Measurements from ENCODE around the gene SLAIN1.
"Not testable (repeated sequence)": the region's sequence is repeated elsewhere in the genome, so short reads cannot be mapped to it uniquely, and the experiment has no call there.

Gene SLAIN1

DNA sequence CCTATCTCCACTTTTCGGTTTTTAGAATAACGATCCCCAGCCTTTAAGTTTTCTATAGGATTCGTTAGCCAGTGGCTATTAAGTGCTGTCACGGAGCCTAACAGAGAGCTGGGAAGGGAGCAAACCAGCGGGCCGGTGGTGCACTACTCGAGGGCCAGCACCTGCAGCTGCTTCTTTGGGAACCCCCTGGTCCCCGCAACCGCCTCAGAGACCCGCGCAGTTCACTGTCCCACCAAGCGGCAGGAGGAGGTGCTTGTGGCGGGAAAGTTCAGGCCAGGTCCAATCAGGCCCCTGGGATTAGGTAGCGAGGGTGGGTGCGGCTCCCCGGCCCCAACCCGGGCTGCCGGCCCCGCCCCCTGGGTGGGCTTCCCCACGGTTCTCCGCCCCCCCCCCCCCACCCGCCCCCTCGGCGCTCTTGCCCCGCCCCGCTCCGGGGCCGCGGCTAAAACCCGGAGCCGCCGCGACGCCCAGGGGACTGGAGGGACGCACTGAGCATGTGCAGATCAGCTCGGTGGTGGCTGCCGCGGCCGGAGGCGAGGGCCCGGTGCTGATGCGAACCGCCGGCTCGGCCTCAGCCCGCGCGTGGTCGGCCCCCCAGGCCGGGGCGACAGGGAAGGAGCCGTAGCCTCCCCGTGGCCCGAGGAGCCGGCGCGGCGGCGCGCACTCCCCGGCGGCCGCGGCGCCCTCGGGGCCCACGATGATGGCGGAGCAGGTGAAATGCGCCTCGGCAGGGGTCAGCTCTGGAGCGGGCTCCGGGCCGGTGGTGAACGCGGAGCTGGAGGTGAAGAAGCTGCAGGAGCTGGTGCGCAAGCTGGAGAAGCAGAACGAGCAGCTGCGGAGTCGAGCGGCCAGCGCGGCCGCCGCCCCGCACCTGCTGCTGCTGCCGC, at the start of gene SLAIN1:
TSS of gene SLAIN1 (plus strand) at position 471 of the 887 bp plus-strand sequence. CDS start at position 698, 227 bp downstream.
- DNase-seq: peak; percentile 78

DNA sequence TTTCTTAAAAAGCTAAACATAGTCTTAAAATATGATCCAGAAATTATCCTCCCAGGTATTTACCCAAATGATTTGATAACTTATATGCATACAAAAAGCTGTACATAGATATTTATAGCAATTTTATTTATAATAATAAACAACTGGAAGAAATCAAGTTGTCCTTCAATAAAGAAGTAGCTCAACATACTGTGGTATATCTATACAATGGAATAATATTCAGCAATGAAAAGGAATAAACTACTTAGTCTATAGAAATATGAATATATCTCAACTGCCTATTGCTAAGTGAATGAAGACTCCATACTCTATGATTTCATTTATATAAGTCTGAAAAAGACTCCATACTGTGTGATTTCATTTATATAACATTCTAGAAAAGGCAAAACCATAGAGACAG, 47.1 kb upstream of the SLAIN1 start:
- DNase-seq: no peak

DNA sequence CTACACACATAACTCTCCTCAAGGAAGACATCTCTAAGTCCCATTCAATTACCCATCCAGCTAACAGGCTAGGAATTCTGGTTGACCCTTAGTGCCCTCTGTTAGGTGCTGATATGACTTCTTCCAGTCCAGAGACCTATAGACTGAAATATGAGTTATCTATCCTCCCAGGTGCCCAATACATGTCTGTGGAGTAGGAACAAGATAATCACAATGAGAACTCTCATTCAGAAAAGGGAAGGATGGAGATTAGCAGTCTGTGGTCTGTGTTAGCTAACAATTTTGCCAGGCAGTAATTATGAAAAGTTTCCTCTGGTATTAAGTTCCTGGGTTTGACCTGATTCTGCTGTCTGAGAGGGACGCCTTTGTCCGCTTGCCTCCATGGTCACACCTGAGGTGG, 44.2 kb upstream of the SLAIN1 start:
- DNase-seq: no peak

DNA sequence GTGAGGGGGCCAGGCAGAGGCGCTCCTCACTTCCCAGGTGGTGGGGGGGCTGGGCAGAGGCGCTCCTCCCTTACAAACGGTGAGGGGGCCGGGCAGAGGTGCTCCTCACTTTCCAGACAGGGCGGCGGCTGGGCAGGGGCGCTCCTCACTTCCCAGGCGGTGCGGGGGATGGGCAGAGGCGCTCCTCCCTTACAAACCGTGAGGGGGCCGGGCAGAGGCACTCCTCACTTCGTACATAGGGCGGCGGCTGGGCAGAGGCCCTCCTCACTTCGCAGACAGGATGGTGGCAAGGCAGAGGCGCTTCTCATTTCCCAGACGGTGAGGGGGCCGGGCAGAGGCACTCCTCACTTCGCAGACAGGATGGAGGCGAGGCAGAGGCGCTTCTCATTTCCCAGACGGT, 37.5 kb upstream of the SLAIN1 start:
- DNase-seq: not testable (repeated sequence)

DNA sequence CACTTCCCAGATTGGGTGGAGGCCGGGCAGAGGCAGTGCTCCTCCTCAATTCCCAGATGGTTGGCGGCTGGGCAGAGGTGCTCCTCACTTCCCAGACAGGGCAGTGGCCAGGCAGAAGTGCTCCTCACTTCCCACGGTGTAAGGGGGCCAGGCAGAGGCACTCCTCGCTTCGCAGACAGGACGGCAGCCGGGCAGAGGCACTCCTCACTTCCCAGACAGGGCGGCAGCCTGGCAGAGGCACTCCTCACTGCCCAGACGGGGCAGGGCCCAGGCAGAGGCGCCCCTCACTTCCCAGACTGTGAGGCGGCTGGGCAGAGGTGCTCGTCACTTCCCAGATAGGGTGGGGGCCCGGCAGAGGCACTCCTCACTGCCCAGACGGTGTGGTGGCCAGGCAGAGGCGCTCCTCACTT, 36.6 kb upstream of the SLAIN1 start:
- DNase-seq: no peak

DNA sequence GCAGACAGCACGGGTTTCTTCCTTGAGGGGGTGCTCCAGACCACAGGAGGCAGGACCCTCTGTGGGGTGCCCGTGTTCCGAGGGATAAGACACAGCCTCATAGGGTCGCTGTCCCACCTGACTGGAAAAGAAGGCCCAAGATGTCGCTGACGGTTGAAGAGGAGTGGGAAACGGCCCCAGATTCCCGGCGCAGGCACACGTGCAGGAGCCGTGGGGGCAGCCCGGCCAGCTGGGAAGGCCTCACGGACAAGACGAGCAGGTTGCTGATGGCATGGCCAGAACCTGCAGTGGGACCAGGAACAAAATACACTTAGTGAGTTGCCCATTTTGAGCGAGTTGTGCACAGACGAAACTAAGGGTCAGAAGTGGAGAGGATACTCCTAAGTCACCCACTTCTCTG, 35.2 kb upstream of the SLAIN1 start:
- not testable (repeated sequence) for DNase-seq

DNA sequence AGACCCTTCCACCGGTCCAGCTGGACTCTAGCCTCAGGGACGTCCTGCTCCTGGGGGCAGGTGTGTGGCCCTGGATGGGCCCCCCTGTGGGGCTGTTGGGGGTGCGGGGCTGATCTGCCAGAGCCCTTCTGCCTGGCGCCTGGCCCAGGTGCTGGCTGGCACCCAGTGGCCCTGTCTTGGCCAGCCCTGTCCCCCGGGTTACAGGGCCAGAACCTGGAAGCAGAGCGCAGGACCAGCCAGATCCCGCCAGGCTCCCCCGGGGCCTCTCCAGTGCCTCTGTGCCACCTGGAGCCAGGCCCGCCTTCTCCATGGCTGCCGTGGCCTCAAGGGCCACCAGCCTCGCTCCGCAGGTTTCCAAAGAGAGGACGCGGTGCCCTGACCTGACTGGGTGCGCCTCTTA, 34.7 kb upstream of the SLAIN1 start:
- DNase-seq: not testable (repeated sequence)

DNA sequence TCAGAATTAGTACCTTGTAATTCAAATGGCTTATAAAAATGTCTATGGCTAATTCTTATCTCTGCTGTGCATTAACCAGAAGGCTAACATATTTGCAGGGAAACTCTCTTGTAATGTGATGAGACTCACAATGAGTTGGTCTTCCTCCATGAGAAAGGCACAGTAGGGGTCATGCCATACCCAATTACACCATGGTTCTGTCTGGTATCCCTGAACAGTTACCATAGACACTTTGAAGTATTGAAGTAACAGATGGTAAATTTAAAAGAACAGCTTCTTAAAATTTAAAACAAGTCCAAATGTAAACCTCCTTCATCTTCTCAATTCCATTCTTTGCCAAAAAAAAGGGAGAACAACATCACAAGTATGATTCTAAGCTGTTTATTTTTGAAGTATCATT, 22.6 kb upstream of the SLAIN1 start:
- no peak for DNase-seq

DNA sequence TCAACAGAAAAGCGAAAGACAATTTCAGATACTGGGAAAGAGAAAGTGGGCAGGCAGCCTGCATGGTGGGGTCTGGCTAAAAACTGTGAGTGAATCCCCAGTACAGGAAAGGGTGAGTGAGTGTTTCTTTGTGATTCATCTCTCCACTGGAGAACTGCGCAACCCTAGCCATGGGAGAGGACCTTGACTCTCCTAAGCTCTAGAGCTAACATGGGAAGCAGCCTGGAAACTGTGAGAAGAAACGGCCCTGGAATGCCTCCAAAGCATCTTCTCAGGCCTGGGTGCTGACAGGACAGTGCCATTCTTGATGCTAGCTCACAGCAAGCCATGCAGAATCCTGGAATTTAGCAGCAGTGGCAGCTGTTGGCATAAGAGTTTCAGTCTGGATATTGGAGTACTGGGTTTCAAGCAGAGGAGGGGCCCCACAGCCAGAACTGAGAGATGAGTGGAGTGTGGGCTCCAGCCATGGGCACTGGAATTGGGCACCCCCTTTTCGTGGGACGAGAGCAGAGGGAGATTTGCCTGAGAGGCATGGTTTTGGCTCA, 18.7 kb upstream of the SLAIN1 start:
- no peak for DNase-seq

DNA sequence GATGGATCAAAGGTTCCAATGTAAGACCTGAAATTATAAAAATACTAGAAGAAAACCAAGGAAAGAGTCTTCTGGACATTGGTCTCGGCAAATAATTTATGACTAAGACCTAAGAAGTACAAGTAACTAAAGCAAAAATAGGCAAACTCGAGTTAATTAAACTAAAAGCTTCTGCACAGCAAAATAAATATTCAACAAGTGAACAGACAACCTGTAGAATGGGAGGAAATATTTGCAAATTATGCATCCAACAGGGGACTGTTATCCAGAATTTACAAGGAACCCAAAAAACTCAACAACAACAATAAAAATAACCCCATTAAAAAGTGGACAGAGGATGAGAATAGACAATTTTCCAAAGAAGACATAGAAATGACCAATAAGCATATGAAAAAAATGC, 9.7 kb upstream of the SLAIN1 start:
- DNase-seq: no peak

DNA sequence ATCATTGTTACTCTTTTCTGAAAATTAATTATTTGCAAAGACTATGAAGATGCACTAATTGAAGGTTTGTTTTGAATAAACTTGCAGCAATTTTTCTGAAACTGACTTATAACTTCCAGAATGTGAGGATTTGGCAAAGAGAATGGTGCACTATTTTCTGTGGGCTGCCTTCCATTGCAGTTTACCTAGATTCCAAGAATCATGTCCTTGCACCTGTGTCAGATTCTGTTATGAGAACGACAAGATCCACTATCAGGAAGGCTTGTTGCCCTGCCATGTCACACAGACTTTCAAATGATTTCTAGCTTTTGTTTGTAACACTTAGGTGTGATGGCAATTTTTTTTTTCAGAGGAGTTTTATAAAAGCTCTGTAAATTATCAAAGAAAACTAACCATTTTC, 5.6 kb upstream of the SLAIN1 start:
- no peak for DNase-seq

DNA sequence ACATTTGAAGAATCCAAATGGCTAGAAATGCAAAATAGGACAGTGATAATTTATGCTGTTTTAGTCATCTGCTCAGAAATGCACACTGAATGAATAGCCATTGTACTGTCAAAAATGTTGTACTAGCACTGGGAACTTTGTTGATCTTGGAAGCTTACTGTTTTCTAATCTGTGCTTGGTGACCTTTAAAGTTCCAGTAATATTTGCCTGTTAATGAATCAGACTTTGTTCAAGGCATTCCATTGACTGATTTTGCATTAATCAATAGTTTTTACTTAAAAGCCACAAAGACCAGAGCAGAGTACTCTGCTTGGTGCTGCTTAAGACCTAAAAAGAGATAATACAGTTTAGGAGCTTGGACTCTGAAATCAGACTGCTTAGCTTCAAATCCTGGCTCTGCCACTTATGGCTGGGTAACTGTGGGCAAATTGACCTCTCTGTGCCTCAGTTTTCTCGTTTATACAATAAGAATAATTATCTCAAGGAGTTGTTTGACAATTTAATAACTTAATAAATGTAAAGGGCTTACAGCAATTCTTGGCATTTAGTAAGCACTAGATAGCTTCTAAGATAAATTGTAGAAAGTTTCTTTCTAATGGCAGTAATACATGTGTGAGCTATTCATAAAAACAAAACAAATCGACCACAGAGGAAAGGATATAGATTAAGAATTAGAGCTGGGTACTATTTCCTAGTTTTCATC, 4.6 kb upstream of the SLAIN1 start:
- DNase-seq: no peak

DNA sequence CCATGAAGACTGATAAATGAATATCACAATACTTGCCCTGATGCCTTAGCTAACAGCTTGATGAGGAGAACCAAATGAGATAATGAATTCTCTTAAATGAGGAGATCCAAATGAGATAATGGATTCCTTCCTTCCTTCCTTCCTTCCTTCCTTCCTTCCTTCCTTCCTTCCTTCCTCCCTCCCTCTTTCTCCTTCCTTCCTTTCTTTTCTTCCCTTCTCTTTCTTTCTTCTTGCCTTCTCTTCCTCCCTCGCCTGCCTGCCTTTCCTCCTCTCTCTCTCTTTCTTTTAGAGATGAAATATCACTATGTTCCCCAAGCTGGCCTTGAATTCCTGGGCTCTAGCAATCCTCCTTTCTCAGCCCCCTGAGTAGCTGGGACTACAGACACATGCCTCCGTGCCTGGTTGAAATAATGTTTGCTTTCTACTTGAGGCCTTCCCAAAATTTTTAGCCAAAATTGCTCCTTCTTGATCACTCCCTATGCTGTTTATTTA, 4.0 kb upstream of the SLAIN1 start:
- no peak for DNase-seq

DNA sequence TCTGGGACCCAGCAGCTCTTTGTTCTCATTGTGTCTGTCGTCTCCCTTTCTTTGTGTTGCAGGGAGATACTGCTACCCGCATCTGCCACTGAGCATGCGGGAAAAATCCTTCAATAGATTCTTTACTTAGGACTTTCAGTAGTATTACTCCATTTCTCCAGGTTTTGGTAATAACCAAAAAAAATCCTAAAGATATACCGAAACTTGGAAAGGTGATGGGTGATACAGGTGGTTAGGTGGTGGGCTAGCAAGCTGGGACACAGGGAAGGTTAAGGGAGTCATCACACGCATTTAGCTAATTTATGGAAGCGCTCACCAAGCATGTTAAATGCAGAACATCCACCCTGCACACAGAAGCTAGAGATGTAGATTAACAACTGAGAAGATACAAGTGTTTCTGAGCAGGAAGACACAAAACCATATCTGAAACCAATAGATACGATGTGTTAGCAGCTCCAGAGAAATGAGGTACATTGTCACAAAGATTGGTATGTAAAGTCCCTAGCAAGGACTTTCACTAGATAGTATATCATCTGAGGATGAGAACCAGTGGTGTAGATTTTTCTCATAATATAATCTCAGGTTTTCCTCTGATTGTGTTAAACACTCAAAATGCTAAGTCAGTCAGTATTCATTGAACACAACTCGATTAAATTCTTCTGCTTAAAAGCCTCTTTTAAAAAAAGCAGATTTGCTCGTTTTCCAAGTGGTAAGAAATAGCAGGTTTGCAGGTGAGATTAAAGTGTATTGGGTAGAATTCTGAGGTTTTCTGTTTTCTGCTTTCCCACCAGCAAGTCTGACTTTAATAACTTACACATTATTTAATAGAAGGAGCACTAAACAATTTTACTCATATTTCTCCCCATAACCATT, 1.2 kb upstream of the SLAIN1 start:
- DNase-seq: no peak

DNA sequence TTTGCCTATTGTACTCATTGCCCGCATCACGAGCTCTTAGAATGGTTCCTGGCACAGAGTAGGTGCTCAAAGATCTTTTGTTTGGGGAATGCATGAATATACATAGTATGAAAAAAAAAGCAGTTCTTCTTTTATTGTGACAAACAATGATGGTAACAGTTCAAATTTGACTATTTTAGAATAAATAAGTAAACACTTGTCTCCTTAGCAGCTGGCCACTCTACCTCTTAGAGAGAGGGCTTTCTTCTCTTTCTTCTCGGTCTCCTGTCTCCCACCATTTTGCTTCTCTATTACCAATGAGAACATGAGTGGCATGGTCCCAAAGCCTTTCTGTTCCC, 639 bp upstream of the SLAIN1 start:
- DNase-seq: no peak

DNA sequence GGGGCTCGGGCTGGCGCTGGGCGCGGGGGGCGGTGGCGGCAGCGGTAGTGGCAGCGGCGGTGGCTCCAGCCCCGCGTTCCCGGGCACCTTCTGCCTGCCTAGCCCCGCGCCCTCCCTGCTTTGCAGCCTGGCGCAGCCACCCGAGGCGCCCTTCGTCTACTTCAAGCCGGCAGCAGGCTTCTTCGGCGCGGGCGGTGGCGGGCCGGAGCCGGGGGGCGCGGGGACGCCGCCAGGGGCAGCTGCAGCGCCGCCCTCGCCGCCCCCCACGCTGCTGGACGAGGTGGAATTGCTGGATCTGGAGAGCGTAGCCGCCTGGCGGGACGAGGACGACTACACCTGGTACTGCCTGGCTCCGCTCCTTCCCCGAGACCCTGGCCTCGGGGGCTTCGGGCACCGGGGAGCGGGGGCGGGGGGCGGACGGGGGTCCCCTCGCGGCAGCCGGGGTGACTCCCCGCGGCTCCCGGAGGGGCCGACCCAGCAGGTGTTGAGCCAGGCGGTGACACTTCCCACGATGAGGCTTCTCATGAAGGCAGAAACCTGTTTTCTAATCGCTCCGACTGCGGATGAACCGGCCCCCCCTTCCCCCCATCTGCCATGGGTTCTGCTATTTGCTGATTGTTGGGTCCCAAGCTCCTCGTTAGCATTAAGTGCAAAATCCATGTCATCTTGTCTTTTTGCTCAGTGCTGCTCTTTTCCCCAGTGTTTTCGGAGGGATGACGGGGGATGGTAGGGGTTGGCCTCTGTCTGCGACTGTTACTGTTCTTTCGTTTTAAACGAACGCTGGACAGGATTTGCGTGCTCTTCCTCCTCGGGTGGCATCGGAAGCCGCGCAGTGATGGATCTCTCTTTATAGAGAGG, 943 bp downstream of the SLAIN1 start:
- peak; percentile 49 for DNase-seq

DNA sequence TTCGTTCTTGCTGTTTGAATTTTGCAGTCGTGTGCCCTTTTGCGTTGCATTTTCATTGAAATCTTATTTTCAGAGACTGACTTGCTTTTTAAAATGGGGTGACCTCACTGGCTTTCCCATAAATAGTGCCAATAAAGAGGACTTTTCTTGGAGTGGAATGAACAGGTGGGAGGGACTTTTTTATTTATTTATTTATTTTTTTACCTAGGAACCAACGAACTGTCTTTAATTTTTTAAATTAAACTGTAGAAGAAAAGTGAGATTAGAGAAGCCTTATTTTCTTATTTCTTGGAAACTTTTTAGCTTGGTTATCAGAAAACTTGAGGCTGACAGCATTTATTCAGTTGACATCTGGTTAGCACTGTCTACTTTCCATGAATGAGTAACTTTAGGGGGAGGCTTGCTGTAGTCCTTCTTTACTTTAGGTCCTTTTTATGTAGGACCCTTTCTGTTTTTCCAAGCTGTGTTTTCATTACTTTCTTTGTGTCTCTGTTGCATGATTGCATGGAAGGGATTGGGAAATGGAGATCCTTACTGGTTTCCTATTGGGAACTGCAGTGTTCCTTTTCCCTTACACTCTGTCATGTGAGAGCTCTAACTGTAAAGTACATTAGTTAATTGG, 1.7 kb downstream of the SLAIN1 start:
- no peak for DNase-seq

DNA sequence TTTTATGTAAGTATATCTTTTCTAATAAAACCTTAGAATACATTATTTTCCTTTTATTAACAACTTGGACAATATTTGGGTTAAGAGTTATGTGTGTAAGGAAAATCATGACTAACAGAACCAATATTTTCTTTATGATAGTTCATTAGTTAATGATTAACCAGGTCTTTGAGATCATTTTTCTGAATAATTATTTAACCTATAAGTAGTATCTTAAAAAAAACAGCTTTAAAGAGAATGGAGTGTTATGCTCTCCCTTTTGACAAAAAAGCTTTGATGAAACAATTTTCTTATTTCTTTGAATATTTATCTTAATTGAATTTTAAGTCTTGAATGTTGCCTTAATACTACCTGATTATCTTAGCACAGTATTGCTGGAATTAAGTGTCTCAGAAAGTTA, 3.8 kb downstream of the SLAIN1 start:
- DNase-seq: no peak

DNA sequence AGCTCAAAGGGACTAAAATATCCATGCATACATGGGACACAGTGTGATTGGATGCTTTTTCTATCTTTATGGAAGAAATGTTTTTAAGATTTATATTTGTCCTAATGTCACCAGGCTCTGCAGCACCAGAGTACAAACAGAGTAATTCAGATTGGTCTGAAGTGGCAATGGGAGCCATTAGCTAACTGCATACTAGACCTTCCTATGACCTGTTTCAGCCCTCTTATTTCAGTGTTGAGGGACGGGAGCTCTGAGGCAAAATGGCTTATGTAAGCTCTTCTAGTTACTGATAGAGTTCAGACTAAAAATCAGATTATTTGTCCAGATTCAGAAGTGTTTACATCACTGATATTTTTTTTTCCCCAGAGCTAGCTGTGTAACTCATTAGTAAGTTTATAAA, 4.9 kb downstream of the SLAIN1 start:
- DNase-seq: no peak

DNA sequence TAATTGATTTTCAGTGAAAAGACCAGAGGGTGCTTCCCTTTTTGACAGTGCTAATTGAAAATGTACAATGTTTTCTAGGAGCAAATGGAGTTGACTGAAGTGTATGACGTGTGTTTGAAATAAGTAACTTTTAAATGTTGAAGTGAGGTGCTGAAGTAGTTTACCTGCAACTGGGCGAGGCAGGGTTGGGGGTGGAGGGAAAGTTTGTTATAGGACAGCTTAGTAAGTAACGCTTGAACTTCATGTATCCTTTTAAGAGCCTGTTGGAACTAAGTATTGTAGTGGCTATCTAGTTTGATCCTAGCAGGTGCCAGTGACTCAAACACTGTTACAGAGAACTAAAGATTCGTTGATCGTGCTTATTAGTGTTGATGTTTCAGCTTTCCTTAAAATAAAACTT, 5.9 kb downstream of the SLAIN1 start:
- DNase-seq: no peak

DNA sequence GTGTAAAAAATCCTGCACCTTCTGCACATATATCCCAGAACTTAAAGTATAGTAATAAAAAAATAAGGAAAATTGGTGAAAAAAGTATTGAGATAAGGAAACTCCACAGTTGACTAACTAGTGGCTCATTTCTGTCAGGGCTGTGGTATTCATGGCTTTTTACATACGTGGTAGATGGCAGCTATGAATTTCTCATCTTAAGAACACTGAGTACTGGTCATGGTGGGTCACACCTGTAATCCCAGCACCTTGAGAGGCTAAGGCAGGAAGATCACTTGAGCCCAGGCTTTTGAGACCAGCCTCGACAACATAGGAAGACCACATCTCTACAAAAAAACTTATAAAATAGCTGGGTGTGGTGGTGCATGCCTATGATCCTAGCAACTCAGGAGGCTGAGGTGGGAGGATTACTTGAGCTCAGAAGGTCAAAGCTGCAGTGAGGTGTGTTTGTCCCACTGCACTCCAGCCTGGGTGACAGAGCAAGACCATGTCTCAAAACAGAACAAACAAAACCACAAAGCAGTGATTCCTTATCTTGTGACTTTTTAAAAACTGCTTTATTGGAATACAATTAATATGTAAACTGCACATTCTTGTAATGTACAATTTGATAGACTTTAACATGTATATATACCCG, 16.8 kb downstream of the SLAIN1 start:
- DNase-seq: no peak
